AG08395 (cell line): ENCODE data around the gene AGBL4.
"Not testable (repeated sequence)": the region's sequence is repeated elsewhere in the genome, so short reads cannot be mapped to it uniquely, and the experiment has no call there.

Experiments
- DNase-seq: peaks from one replicate; pipeline ENCODE4 v3.0.0; 2012; ENCODE audit warnings: mixed read lengths, low spot score

Gene AGBL4

DNA sequence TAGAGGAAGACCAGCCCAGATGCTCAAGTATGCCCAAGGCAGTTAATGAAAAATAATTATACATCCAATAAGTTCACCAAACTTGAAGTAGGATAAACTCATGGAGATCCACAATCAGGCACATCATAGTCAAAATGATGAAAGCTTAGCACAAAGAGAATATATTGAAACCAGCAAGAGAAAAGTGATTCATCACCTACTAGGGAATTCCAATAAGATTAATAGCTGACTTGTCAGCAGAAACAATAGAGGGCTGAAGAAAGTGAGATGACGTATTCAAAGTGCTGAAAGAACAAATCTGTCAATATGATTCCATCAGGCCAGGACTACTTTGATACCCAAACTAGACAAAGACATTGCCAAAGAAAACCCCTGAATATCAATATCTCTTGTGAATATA is 995.4 kb downstream of the AGBL4 start:
- DNase-seq = no peak

DNA sequence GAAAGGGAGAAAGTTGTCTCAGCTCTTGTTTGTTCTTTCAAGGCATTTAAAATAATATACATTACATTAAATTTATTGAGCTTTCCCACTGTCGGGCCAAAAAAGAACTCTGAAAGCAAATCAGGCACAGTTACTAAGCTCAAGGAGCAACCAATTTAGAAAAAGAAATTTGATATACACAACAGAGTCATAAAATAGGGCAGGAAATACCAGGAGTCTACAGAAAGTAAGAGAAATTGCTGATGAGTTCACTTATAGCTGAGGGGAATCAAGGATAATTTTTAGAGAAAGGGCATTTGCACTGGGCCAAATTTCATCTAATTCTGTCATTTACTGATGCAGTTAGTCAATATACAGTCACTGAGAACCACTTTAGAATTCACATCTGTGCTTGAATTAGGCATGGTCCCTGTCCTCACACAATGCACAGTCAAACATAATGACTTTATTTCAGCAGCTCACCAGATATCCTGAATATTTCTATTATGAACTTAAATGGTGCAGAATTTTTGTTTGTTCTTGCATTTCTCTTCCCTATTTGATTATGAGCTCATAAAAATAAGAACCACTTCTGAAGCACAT is 997.4 kb downstream of the AGBL4 start:
- DNase-seq = no peak

DNA sequence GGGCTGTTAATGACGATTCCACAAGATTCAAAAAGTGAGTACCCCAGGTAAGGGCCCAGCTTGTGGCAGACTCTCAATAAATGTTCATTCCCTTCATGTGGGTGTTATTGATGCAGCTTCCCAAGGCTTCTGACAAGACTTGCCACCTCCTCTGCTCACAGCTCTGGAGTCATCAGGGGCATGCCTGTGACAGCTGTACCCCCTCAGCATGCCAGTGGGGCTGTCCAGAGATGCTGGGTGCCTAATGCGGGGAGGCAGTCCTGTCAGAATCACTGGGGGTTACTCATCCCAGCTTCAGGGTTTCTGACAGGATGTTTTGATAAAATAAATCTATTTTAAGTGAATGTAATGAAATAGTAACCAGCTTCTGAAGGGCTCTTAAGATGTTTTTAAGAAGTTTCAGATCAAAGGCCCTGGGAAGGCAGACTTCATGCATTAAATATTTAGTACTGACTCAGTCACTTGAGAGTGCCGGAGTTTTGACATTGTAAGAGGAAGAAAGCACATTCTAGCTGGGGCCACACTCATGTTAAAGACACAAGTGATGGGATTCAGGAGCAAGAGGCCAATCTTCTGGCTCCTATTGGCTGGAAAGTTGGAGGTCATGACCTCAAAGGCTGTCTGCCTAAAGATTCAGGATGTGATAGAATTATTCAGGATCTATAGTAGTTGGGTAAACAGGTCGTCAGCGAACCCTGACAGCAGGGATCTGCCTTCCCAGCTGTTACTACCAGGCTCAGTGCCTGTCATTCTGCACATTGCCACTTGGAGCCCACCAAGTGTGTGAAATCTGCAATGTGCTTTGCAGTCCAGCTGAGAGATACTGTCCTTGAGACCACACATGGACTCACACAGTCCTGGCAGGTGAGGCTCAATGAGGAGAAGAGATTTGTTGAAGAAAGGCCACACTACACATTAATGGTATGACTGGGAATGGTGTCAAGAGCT is 1007.5 kb downstream of the AGBL4 start:
- peak; percentile 11 for DNase-seq

DNA sequence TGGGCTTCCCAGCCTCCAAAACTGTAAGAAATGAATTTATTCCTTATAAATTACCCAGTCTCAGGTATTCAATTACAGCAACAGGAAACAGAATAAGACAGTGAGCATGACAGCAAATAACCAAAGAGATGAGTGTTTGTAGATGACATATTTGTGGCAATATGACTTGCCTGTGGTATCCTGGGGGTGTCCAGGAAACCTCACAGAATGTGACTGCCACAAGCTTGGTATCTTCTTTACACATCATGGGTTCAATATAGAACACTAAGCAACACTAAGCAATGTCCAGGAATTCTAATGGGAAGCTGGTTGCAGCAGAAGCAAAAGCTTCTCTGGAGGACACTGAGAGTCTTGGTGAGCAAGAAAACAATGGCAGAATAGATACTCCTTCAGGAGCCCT is 1010.7 kb downstream of the AGBL4 start:
- DNase-seq = peak; percentile 27

DNA sequence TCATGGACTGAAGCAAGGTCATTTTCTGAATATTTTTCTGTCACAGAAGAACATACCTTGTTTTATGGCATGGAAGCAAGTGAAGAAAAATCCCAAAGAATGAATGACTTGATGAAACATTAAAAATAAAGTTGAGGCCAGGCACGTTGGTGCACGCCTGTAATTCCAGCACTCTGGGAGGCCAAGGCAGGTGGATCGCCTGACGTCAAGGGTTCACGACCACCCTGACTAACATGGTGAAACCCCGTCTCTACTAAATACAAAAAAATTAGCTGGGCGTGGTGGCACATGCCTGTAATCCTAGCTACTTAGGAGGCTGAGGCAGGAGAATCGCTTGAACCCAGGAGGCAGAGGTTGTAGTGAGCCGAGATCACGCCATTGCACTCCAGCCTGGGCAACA is 1020.8 kb downstream of the AGBL4 start:
- DNase-seq = not testable (repeated sequence)

DNA sequence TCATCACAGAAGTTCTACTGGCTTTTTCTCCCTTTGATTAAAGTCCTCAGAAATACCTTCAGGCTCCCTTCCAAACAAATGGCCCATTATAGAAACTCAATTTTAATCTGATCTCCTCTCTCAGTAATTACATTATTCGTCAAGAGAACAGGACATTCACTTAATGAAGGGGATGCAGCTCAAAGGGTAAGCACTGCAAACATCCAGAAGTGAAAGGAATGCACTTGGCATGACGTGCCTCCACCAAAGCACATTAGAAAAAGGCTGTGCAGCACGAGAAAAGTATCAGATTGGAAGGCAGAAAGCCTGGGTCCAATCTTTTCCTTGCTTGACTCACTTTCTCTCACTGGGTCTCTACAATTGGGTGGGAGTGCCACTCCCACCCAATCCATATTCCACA is 1024.4 kb downstream of the AGBL4 start:
- DNase-seq = no peak

DNA sequence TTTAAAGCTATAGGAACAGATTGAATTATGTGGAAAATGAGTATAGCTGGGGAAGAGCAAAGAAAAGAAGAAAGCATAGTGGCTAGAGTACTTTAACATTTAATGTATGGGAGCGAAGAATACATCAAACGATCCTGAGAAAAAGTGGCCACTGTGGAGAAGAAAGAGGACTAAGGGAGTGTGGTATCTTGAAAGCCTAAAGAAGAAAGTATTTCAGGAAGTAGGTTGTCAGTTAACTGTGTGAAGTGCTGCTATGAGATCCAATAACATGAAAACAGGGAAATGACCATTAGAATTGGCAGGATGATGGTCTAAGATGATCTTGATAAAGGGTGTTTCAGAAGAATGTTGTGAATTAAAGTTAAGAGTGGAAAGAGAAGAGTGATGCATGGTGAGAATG is 1027.4 kb downstream of the AGBL4 start:
- DNase-seq = no peak

DNA sequence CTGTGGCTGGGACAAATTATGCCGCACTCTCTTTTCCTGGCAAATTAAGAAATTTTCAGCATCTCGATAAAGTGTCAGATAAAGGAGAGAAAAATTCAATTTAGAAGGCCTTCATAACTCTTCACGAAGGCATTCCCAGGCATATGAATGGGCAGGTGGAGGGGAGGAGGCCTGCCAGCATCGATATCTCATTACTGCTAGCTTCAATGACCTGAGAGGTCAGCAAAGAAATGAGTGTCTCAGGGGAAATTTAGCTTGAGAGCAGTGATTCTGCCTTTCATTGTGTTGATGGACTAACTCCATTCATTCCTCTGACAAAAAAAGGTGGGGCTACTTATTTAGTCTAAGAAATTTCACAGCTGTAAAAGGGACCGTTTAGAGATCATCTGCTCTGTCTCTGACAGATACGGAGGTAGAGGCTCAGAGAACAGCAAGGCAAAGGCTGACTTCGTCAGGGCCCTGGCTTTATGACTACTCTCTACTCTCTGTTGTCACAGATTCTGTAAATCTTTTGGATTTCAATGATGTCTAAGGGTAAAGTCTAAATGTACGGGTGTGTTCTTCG is 1035.0 kb downstream of the AGBL4 start:
- no peak for DNase-seq

DNA sequence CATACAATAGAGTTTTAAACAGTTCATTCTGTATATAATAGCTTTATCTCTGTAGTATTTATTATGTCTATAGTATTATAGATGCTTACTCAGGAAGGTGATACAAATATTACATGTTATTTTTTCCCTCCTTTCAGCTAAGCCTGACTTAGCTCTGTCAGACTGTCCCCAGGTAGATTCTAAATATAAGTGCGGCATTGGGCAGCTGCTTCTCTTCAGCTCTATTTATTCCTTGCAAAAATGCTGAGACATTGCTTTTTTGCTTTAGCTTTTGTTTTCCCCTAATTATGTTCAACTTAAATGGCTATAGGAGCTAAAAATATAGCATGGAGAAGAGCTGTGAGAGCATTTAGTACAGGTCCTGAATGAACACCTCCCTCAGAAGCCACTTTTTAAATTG is 1043.8 kb downstream of the AGBL4 start:
- no peak for DNase-seq

DNA sequence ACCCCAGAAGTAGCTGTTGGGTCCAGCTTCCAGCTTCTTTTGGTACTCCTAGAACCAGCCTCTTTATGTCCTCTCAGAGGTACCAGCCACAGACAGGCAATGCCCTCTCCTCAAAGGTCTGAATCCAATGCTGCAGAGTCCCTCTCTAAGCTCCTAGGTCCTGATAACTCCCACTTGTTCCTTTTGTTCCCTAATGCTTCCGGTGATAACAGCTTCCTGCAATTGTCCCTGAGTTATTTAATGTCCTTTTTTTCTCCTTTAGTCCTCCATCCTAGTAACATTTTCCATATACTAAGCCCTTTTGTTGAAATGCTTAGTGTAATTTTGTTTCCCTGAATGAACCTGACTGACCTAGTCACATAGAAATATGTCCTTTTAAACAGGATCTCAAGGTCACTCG is 1045.3 kb downstream of the AGBL4 start:
- DNase-seq = no peak

DNA sequence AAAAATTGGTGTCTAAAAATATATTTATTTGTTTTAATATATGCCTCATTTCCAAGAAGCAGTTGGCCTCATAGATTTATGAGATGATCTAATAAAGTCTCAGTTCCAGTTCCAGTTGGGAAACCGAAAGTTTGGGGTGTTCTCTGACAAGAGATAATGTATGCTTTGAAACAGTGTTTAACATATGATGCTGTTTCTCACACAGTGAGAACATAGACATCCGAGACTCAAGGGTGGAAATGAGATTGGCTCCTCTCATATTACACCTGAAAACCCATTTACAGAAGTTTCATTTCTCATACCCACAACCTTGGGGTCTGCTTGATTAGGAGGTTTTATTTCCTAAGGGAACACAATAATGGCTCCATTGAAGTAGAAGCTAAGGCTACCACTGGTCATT is 1046.5 kb downstream of the AGBL4 start:
- DNase-seq = no peak

DNA sequence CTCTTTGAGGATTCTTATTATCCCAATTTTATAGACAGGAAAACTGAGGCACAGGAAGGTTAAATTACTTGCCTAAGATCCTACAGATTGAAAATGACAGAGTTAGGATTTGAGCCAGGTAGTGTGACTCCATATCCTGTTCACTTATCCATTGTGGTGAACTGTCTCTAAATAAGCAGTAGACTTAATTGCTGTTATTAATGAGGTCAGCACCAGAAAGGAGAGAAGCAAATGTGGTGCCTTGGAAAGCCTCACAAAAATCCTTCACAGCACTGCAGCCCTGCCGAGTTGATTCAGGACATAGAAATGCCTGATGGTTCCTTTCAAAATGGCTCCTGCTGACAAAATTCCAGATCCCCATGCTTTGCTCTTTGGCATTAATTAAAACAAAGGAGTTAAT is 1053.8 kb downstream of the AGBL4 start:
- DNase-seq = peak; percentile 36

DNA sequence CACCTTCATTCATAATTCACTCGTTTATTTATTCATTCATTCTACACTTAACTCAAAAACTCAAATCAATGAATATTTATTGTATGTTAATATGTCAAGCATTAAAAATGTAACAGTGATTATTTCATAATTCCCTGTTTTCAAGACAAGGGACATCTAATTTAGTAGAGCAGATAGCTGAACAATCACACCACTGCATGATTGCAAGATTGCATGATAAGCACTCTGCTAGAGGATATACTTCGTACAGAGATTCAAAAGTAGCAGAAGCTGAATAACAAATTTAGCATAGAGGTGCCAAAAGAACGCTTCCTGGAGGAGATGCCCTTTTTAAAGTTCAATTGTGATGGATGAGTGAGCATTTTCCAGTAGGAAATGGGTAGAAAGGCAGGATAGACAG is 1056.4 kb downstream of the AGBL4 start:
- DNase-seq = no peak

DNA sequence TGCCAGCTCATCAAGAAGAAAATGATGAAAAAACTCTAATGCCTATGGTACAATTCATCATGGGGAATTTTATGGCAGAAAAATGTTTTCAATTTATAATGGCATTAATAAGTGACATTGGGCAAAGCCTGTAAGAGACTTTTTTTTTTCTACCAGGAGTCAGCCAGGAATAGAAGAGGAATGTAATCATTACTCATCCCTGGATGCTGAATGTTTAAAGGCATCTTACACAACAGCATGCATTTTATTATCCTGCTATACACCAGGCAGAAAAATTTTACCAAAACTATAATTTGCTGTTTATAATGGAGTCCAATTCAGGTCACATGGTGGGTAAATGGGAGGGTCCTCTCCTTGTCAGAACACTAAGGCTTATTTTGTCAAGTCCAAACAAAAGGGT is 1057.2 kb downstream of the AGBL4 start:
- peak; percentile 72 for DNase-seq

DNA sequence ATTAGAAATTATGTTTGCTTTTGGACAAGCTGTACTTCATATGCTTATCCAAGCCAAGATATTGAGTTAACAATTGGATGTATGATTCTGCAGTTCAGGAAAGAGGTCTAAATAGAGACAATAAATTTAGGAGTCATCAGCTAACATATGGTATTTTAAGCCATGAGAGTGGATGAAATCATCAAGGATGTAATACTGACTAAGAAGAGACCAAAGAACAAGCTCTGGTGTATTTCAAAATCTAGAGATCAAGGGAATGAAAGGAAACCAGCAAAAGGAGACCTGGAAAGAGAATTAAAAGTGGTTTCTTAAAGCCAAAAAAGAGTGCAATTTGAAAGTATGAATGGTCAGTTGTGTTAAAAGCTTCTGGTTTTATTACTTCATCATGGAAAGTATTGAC is 1063.4 kb downstream of the AGBL4 start:
- DNase-seq = peak; percentile 35

DNA sequence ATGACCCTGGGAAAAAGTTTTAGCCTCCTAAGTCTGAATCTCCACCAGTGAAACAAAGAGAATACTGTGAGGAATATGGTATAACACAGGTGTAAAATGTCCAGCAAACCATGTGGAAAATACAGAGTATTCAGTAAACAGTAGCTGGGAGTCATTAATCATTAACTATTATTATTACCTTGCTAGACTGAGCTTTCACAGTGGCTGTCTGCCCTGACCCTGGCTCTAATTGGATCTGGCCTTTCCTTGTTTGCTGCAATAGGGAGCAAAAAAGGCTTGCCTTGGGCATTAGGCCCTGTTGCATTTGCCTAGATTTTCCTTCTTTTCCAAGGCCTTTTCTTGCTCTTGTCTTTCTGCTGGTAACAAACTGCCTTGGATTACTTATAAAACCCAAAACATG is 1068.0 kb downstream of the AGBL4 start:
- no peak for DNase-seq

DNA sequence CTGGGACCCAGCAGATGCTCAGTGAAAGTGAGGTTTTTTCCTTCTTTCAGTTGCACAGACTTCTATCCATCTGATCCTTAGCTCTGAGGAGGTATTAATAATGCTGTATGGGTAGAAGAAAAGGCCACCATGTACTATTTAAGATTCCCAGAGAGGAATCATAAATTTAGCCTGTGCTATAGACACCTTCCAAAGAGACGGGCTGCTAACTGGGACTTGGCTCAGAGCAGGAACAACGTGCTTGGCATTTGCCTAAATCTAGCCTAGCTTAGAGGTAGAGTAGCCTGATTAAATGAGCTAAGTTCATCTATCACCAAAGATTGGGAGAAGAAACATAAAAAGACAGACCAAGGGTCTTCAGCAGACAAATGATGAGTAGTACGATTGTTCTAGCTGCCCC is 1070.1 kb downstream of the AGBL4 start:
- DNase-seq = no peak

DNA sequence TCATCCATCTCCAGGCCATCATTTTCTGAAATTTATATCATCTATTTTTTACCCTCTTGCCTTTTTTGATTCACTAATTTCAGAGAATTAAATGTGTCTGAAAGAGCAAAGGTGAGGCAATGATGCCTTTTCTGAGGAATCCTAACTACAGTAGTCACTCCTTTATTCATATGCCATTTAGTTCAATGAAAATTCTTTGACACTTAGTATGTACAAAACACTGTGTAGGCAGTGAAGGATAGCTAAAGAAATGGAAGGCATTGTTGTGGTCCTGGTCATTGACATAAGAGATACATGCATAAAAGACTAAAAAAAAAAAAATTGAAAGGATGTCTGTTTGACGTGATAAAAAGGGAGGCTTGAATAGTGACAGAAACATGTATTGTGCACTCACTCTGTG is 1075.2 kb downstream of the AGBL4 start:
- no peak for DNase-seq

DNA sequence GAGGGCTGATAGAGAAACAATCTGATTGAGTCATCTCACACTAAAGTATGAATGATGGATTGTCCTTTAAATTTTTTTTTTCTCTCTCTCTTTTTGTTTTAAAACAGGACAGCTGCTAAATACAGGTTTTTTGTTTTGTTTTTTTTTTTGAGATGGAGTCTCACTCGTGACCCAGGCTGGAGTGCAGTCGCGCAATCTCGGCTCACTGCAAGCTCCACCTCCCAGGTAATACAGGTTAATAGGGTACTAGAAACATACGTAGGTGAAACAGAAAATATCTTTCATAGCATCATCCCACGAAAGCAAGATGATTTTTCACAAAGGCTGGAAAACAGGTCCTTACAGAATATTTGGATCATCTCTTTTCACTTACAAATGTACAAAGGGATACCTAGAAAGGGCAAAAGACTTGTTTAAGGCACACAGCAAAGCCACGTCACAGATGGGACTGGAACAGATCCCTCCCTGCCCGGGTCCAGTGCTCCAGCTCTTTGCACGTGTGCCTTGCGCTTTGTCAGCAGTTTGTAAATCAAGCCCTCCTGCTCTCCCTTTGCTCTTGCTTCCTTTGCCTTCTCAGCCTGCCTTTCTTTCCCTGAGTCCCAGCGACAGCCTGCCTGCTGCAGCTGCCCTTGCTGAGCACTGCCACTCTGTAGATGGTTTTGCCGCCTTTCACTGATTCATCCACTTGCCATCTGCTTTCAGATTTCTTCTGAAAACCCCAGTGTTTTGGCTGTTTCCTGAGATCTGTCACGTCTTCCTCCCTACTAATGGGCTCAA is 1075.8 kb downstream of the AGBL4 start:
- peak; percentile 50 for DNase-seq

DNA sequence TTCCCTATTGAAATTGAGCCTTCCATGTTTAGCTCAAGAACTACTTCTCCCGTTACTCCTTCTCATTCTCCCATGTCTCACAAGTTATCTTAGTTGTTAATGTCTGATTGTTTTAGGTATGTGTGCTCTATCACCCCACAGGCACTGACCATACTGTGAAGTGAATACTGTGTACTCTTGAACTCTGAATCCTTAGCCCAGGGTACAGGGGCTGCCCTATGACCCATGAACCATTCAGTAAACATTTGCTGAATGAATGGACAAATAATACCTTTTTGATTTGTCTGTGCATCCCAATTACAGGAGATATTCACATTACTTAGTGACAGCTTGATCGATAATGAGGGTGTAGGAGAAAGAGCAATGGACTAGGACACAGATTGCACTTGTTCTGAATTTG is 1077.7 kb downstream of the AGBL4 start:
- no peak for DNase-seq

DNA sequence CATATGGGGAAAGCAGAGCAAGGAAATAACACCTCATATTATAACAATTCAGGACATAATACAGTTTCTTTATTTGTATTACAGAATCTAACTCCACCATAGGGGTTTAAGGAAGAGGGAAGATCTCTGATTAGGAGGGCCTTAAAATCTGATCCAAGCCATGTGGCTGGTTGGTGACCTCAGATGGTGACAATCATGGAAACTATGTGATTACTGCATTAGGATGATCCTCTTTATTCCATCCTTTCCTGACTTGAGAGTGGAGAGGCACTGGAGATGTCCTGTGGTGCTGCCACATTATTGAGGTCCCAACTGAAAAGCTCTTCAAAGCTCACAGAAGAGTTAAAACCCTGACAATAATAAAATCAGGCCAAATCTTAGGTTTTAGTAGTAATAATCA is 1078.9 kb downstream of the AGBL4 start:
- peak; percentile 34 for DNase-seq

DNA sequence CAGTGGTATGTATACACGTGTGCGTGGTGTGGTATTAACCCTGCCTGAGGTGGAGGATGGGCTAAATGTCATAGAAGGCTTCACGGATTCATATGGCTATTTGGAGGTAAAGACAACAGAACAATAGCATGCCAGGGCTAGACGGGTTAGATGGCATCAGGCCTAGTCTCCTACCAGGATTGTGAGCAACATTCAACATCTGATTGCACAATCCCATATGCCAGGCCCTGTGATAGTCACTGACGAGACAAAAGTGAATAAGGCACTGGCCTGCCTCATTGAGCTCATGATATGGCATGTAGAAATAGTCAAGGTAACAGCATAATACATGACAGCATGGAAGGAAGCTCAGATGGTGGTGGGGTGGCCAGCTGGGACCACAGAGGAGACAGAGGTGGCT is 1079.9 kb downstream of the AGBL4 start:
- peak; percentile 29 for DNase-seq

DNA sequence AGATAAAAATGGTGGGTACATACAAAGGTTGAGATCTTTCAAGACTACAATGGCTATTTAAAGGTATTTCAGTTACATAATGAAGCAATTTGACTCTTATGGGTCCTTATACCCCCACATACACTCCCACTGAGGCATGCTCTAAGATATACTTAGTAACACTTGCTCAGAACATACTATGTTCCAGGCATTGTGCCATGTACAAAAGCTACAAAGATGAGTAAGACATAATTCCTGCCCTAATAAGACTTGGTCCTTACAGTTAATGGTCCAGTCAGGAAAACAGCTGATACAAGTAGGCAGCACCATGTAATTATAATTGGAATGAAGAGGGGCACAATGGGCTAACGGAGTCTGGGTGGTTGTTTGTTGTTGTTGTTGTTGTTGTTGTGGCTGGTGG is 1080.4 kb downstream of the AGBL4 start:
- peak; percentile 43 for DNase-seq
